Kidney (tissue), 14 donors: ENCODE measurements around the gene GPR152. TPM values are rescaled to one million over a fixed set of nuclear protein-coding genes. Genes with fewer than 3 reads are reported as not detected.

ENCODE experiments used
- DNase-seq, 5 donors: peaks; one replicate each; pipeline ENCODE4 v3.0.0-alpha.2; 2013 to 2020
- FAIRE-seq: peaks from 2 replicates; lab custom pipeline; 2012; peaks lifted over from hg19 to GRCh38; lab: Jason Lieb, UNC
- H3K27ac ChIP-seq, 2 donors: one replicate each; pipeline ENCODE4 v1.7.0; 2013; ENCODE audit warnings: low read depth in 2 of 2, low read length in 2 of 2, inconsistent platforms in 1 of 2
- H3K27me3 ChIP-seq: one replicate; pipeline ENCODE4 v1.7.1; 2013; ENCODE audit warnings: low read length, inconsistent platforms; ENCODE audit not compliant: control insufficient read depth, insufficient read depth
- H3K36me3 ChIP-seq, 3 donors: one replicate each; pipeline versions ENCODE4 v1.7.0 to v1.7.1; 2013; ENCODE audit warnings: low read length in 3 of 3, control low read depth in 1 of 3, inconsistent platforms in 1 of 3; ENCODE audit not compliant: insufficient read depth in 3 of 3, control insufficient read depth in 2 of 3
- H3K4me1 ChIP-seq, 3 donors: one replicate each; pipeline versions ENCODE4 v1.7.0 to v1.7.1; 2013; ENCODE audit warnings: low read length in 3 of 3, inconsistent platforms in 1 of 3, low read depth in 1 of 3; ENCODE audit not compliant: control insufficient read depth in 2 of 3, insufficient read depth in 2 of 3
- H3K4me3 ChIP-seq, 3 donors: one replicate each; pipeline versions ENCODE4 v1.7.0 to v1.8.1; 2013; ENCODE audit warnings: low read length in 3 of 3, control low read depth in 1 of 3, inconsistent platforms in 1 of 3
- H3K9ac ChIP-seq, 3 donors: one replicate each; pipeline versions ENCODE4 v1.7.0 to v1.7.1; 2013; ENCODE audit warnings: low read length in 3 of 3, control low read depth in 1 of 3, inconsistent platforms in 1 of 3
- H3K9me3 ChIP-seq, 3 donors: one replicate each; pipeline versions ENCODE4 v1.7.0 to v1.7.1; 2013; ENCODE audit warnings: low read length in 3 of 3, control low read depth in 1 of 3, inconsistent platforms in 1 of 3; ENCODE audit not compliant: control insufficient read depth in 2 of 3, insufficient read depth in 1 of 3
- intact Hi-C: fragments of 100-400 bp; cut with DNase I; formaldehyde crosslinking; loops from one replicate; pipeline ENCODE4 v1.11.1; 2022
- polyA plus RNA-seq: library from polyadenylated mRNA; stranded (reverse); fragments of 350-450 nt; fragmentation: Illumina TruSeq; extraction: RNeasy Lipid Tissue Mini Kit (QIAGEN cat#74804); gene quantifications from one replicate; pipeline ENCODE4 v1.2.3, GENCODE V29; 2014; ENCODE audit warnings: low read depth, low replicate concordance; ENCODE audit not compliant: insufficient read depth
- total RNA-seq: library from RNA; stranded (reverse); fragmentation: NEBNext Ultra II Directional; extraction: Animal tissue kit (Norgen Biotek cat#: 25700); gene quantifications from one replicate; pipeline ENCODE4 v1.2.1, GENCODE V29; 2021
- TF ChIP-seq, protein P1 (sequence below): IDR thresholded peaks from 3 replicates; pipeline ENCODE4 v1.5.1; 2012; ENCODE audit warnings: mild to moderate bottlenecking, moderate library complexity, borderline replicate concordance; ENCODE audit not compliant: insufficient read depth; ENCODE audit errors: extremely low read depth
- donor health status: control.
- donor health status: control.
- donor health status: control.
- donor health status: control.
- donor health status: control.
- donor health status: DM: yes; HTN: yes; CAD: no.
- donor health status: Normal renal cell carcinoma (clear cell type).

The GPR152 gene
- total and polyA plus RNA-seq, 2 donors from 2014 or later: not detected

DNA sequence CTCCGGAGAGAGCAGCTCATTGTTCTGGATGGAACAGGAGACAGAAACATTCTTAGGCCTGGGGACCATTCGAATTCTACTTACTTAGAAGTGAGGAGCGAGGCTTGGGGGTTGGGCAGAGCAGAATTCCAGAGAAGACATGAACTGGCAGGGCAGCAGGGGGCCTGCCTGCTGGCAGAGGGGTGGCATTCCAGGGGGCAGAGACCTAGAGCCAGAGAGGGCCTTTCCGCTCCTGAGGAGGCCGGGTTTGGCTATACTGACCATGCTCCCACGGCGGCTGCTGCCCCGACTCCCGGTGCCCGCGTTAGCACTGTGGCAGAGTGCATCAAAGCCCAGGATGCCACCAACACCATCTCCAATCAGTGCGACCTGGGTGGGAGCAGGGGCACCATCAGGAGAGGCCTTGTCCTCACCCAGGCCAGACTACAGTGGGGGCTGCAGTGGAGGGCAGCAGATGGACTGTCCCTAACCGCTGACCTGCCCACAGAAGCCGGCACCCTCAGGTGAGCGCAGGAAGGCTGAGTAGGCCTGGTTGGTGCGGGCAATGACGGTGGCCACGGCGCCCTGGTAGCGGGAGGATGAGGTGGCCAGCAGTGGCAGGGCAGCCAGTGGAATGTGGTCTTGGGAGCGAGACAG, 45.2 kb upstream of the GPR152 start:
- Histone ChIP-seq H3K9ac (no peak overlapping the region), H3K4me3 (no peak overlapping the region), H3K4me1 (no peaks in the 10 kb centered on the region), H3K36me3 (peaks cover 0 to 14% (median 9%) of the 10 kb centered on the region in 3 donors), H3K9me3 (no peaks in the 10 kb centered on the region), H3K27me3 (no peaks in the 10 kb centered on the region), H3K27ac (no peak overlapping the region)
- DNase-seq (peak in 1 of 5 donors; percentile 65), FAIRE-seq (no peak)
- TF ChIP-seq, protein P1, sequence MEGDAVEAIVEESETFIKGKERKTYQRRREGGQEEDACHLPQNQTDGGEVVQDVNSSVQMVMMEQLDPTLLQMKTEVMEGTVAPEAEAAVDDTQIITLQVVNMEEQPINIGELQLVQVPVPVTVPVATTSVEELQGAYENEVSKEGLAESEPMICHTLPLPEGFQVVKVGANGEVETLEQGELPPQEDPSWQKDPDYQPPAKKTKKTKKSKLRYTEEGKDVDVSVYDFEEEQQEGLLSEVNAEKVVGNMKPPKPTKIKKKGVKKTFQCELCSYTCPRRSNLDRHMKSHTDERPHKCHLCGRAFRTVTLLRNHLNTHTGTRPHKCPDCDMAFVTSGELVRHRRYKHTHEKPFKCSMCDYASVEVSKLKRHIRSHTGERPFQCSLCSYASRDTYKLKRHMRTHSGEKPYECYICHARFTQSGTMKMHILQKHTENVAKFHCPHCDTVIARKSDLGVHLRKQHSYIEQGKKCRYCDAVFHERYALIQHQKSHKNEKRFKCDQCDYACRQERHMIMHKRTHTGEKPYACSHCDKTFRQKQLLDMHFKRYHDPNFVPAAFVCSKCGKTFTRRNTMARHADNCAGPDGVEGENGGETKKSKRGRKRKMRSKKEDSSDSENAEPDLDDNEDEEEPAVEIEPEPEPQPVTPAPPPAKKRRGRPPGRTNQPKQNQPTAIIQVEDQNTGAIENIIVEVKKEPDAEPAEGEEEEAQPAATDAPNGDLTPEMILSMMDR: no peak
- intact Hi-C loops: no loop called here

DNA sequence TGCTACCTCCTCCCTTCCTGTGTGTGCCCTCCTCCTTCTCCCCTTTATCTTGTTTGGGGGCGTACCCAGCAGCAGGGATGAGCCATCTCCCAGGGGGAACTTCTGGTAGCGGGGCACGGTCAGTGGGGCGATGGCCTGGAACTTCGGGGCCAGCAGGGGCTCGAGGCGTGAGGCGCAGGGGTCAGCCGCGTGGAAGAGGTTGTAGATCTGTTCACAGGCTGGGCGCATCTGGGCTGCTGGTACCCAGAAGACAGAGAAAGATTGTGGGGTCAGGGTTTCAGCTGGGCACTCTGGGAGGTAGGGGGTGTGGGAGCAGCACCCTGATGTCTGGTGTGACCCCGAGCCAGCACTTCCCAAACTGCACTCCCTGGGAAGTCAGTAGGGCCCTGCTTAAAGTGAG, 43.6 kb upstream of the GPR152 start:
- FAIRE-seq: no peak
- intact Hi-C loops: no loop called here
- TF ChIP-seq, protein P1: no peak
- Histone ChIP-seq H3K9ac (no peak overlapping the region), H3K9me3 (no peaks in the 10 kb centered on the region), H3K4me3 (no peak overlapping the region), H3K27ac (no peak overlapping the region), H3K27me3 (no peaks in the 10 kb centered on the region), H3K36me3 (peaks cover 0 to 9% (median 6%) of the 10 kb centered on the region in 3 donors), H3K4me1 (no peaks in the 10 kb centered on the region)
- DNase-seq: no peak

DNA sequence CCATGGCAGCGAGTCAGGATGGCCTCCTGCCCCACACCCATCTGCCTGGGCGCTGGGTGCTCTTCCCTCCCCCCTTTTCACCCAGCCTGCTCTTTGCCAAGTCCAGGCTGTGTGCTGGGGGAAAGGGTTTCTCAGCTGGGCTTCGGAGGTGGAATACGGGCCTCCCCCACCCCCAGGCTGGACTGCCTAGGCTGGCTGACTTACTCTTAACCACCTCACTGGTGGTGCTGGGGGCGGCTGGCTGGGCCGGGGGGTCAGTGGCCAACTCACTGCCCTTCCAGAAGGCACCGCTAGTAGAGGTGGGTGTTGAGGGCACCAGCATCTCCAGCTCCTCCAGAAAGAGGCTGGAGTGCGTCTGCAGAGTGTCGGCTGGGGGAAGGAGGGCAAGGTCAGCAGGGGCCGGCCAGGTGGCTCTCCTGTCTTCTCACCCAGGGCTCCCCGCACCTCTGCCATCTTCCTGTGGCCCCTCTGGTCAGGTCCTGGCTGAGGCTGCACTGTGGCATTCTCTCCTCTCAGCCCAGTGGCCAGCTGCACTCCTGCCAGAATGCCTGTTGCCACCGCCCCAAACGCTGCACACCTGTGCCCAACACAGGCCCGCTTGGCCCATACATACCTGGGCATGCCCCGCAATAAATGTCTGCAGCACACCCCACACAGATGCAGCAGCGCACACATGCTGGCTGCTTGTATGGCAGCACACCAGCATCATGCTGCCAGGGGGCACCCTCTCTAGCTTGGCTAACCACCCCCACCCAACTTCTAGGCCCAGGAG, 42.9 kb upstream of the GPR152 start:
- Histone ChIP-seq H3K4me1 (no peaks in the 10 kb centered on the region), H3K27me3 (no peaks in the 10 kb centered on the region), H3K27ac (no peak overlapping the region), H3K4me3 (no peak overlapping the region), H3K9ac (no peak overlapping the region), H3K9me3 (no peaks in the 10 kb centered on the region), H3K36me3 (peaks cover 0 to 10% (median 6%) of the 10 kb centered on the region in 3 donors)
- TF ChIP-seq, protein P1: no peak
- intact Hi-C loops: no loop called here
- no peak for DNase-seq
- FAIRE-seq: no peak
